SU-DHL-6 (cell line): ENCODE measurements around the gene SCLT1.

ENCODE experiments used
- CTCF ChIP-seq: fragments of 200-600 bp; sonication (generic); IDR thresholded peaks from one replicate; pipeline ENCODE4 v1.5.1; 2017; ENCODE audit warnings: antibody characterized with exemption, mild to moderate bottlenecking, low read length, moderate library complexity; ENCODE audit not compliant: insufficient read depth, poor library complexity, severe bottlenecking
- EZH2phosphoT487 ChIP-seq: fragments of 200-600 bp; sonication (generic), shearing (Covaris generic); conservative IDR thresholded peaks from 2 replicates; pipeline ENCODE4 v1.6.1; 2018; ENCODE audit warnings: mild to moderate bottlenecking, antibody characterized with exemption, low read length, moderate library complexity, mixed read lengths

GRCh38 chr4:129113434-129113833 is 20.1 kb upstream of the SCLT1 start:
- TF ChIP-seq CTCF (no peak), EZH2phosphoT487 (no peak)
